ENCODE results near the gene TMEM43.

TMEM43 gene

DNA sequence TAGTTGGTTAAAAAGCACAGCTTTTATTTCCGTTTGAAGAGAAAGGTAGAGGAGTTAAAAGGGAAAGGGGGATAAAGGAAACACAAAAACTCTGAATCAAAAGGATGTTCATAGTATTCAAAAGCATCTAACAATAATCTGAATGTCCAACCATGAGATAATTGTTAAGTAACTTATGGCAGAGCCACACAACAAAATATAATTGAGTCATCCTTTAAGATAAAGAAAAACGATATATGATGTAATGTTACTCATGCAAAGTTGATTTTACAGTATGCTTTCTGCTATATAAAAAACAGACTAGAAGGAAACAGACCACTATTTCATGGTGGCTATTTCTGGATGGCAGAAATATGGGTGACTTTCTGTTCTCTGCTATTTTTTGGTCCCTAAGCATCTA is 49.6 kb downstream of the TMEM43 start:
- no peaks in the 10 kb centered on the region for H3K9me3 ChIP-seq (ENCODE audit: control insufficient read depth, insufficient read depth, low read depth, low read length)
- no peak overlapping the region for H3K27ac ChIP-seq (ENCODE audit: extremely low read depth, low read depth, low read length)
- POLR2A ChIA-PET = interaction anchor here (2.9 kb wide), 1 partner anchor 49 kb away, joined by 10 read pairs; the partner anchor contains the start of genes CHCHD4 and TMEM43
- CTCF ChIA-PET = interaction anchor here (0.9 to 1.2 kb wide), 2 partner anchors 29 to 278 kb away, joined by 3 to 4 read pairs; no protein-coding TSS in a partner anchor
- H3K4me1 ChIP-seq (ENCODE audit: control insufficient read depth, insufficient read depth, low read length) = peaks cover 4% of the 10 kb centered on the region; the same call in 1 of the 2 replicates
- H3K4me3 ChIP-seq (ENCODE audit: low read depth, low read length) = no peak overlapping the region
- H3K36me3 ChIP-seq (ENCODE audit: control insufficient read depth in 2 of 2, insufficient read depth in 1 of 2, low read length in 2 of 2) = peaks cover 19 to 39% of the 10 kb centered on the region in 2 experiments; a peak in 2 of 3 replicates
- TF ChIP-seq, protein P1, sequence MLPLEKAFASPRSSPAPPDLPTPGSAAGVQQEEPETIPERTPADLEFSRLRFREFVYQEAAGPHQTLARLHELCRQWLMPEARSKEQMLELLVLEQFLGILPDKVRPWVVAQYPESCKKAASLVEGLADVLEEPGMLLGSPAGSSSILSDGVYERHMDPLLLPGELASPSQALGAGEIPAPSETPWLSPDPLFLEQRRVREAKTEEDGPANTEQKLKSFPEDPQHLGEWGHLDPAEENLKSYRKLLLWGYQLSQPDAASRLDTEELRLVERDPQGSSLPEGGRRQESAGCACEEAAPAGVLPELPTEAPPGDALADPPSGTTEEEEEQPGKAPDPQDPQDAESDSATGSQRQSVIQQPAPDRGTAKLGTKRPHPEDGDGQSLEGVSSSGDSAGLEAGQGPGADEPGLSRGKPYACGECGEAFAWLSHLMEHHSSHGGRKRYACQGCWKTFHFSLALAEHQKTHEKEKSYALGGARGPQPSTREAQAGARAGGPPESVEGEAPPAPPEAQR (tag by site-specific recombination; IDR thresholded peaks at IDR 0.05) = no peak
- no peak for TF ChIP-seq KLF9 (tag by site-specific recombination; IDR thresholded peaks at IDR 0.05; ENCODE audit: low read depth)
- TF ChIP-seq ZNF629 (tag by site-specific recombination; IDR thresholded peaks at IDR 0.05) = peak; percentile 72
- TF ChIP-seq, protein P2, sequence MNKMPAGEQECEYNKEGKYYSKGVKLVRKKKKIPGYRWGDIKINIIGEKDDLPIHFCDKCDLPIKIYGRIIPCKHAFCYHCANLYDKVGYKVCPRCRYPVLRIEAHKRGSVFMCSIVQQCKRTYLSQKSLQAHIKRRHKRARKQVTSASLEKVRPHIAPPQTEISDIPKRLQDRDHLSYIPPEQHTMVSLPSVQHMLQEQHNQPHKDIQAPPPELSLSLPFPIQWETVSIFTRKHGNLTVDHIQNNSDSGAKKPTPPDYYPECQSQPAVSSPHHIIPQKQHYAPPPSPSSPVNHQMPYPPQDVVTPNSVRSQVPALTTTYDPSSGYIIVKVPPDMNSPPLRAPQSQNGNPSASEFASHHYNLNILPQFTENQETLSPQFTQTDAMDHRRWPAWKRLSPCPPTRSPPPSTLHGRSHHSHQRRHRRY (tag by site-specific recombination; IDR thresholded peaks at IDR 0.05) = no peak
- TF ChIP-seq PRDM1 (tag by site-specific recombination; IDR thresholded peaks at IDR 0.05) = peak; percentile 21; the same call in 1 of the 2 replicates
- no peak for TF ChIP-seq ZNF654 (tag by site-specific recombination; IDR thresholded peaks at IDR 0.05; ENCODE audit: low read depth)
- no peak for TF ChIP-seq ZNF549 (tag by site-specific recombination; IDR thresholded peaks at IDR 0.05)
- no peak for TF ChIP-seq ZNF324 (tag by site-specific recombination; IDR thresholded peaks at IDR 0.05)
- TF ChIP-seq ZNF423 (tag by site-specific recombination; IDR thresholded peaks at IDR 0.05) = no peak
- TF ChIP-seq ZNF624 (tag by site-specific recombination; IDR thresholded peaks at IDR 0.05) = no peak
- no peak for TF ChIP-seq SP2 (tag by site-specific recombination; IDR thresholded peaks at IDR 0.05)
- no peak for TF ChIP-seq SALL2 (tag by site-specific recombination; IDR thresholded peaks at IDR 0.05; ENCODE audit: borderline replicate concordance)
- TF ChIP-seq, protein P3, sequence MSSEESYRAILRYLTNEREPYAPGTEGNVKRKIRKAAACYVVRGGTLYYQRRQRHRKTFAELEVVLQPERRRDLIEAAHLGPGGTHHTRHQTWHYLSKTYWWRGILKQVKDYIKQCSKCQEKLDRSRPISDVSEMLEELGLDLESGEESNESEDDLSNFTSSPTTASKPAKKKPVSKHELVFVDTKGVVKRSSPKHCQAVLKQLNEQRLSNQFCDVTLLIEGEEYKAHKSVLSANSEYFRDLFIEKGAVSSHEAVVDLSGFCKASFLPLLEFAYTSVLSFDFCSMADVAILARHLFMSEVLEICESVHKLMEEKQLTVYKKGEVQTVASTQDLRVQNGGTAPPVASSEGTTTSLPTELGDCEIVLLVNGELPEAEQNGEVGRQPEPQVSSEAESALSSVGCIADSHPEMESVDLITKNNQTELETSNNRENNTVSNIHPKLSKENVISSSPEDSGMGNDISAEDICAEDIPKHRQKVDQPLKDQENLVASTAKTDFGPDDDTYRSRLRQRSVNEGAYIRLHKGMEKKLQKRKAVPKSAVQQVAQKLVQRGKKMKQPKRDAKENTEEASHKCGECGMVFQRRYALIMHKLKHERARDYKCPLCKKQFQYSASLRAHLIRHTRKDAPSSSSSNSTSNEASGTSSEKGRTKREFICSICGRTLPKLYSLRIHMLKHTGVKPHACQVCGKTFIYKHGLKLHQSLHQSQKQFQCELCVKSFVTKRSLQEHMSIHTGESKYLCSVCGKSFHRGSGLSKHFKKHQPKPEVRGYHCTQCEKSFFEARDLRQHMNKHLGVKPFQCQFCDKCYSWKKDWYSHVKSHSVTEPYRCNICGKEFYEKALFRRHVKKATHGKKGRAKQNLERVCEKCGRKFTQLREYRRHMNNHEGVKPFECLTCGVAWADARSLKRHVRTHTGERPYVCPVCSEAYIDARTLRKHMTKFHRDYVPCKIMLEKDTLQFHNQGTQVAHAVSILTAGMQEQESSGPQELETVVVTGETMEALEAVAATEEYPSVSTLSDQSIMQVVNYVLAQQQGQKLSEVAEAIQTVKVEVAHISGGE (tag by site-specific recombination; conservative IDR thresholded peaks at IDR 0.05; ENCODE audit: low read depth) = no peak
- TF ChIP-seq, protein P4, sequence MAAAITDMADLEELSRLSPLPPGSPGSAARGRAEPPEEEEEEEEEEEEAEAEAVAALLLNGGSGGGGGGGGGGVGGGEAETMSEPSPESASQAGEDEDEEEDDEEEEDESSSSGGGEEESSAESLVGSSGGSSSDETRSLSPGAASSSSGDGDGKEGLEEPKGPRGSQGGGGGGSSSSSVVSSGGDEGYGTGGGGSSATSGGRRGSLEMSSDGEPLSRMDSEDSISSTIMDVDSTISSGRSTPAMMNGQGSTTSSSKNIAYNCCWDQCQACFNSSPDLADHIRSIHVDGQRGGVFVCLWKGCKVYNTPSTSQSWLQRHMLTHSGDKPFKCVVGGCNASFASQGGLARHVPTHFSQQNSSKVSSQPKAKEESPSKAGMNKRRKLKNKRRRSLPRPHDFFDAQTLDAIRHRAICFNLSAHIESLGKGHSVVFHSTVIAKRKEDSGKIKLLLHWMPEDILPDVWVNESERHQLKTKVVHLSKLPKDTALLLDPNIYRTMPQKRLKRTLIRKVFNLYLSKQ (tag by site-specific recombination; IDR thresholded peaks at IDR 0.05; ENCODE audit: borderline replicate concordance) = no peak
- no peak for TF ChIP-seq HOXA7 (CRISPR knock-in tag; IDR thresholded peaks at IDR 0.05; ENCODE audit: borderline replicate concordance)
- TF ChIP-seq, protein P5, sequence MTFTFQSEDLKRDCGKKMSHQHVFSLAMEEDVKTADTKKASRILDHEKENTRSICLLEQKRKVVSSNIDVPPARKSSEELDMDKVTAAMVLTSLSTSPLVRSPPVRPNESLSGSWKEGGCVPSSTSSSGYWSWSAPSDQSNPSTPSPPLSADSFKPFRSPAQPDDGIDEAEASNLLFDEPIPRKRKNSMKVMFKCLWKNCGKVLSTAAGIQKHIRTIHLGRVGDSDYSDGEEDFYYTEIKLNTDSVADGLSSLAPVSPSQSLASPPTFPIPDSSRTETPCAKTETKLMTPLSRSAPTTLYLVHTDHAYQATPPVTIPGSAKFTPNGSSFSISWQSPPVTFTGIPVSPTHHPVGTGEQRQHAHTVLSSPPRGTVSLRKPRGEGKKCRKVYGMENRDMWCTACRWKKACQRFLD (tag by site-specific recombination; IDR thresholded peaks at IDR 0.05) = no peak
- TF ChIP-seq, protein P6, sequence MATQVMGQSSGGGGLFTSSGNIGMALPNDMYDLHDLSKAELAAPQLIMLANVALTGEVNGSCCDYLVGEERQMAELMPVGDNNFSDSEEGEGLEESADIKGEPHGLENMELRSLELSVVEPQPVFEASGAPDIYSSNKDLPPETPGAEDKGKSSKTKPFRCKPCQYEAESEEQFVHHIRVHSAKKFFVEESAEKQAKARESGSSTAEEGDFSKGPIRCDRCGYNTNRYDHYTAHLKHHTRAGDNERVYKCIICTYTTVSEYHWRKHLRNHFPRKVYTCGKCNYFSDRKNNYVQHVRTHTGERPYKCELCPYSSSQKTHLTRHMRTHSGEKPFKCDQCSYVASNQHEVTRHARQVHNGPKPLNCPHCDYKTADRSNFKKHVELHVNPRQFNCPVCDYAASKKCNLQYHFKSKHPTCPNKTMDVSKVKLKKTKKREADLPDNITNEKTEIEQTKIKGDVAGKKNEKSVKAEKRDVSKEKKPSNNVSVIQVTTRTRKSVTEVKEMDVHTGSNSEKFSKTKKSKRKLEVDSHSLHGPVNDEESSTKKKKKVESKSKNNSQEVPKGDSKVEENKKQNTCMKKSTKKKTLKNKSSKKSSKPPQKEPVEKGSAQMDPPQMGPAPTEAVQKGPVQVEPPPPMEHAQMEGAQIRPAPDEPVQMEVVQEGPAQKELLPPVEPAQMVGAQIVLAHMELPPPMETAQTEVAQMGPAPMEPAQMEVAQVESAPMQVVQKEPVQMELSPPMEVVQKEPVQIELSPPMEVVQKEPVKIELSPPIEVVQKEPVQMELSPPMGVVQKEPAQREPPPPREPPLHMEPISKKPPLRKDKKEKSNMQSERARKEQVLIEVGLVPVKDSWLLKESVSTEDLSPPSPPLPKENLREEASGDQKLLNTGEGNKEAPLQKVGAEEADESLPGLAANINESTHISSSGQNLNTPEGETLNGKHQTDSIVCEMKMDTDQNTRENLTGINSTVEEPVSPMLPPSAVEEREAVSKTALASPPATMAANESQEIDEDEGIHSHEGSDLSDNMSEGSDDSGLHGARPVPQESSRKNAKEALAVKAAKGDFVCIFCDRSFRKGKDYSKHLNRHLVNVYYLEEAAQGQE (tag by site-specific recombination; IDR thresholded peaks at IDR 0.05) = no peak
- TF ChIP-seq, protein P7, sequence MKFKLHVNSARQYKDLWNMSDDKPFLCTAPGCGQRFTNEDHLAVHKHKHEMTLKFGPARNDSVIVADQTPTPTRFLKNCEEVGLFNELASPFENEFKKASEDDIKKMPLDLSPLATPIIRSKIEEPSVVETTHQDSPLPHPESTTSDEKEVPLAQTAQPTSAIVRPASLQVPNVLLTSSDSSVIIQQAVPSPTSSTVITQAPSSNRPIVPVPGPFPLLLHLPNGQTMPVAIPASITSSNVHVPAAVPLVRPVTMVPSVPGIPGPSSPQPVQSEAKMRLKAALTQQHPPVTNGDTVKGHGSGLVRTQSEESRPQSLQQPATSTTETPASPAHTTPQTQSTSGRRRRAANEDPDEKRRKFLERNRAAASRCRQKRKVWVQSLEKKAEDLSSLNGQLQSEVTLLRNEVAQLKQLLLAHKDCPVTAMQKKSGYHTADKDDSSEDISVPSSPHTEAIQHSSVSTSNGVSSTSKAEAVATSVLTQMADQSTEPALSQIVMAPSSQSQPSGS (tag by site-specific recombination; IDR thresholded peaks at IDR 0.05; ENCODE audit: low read depth) = peak; percentile 88
- TF ChIP-seq, protein P8, sequence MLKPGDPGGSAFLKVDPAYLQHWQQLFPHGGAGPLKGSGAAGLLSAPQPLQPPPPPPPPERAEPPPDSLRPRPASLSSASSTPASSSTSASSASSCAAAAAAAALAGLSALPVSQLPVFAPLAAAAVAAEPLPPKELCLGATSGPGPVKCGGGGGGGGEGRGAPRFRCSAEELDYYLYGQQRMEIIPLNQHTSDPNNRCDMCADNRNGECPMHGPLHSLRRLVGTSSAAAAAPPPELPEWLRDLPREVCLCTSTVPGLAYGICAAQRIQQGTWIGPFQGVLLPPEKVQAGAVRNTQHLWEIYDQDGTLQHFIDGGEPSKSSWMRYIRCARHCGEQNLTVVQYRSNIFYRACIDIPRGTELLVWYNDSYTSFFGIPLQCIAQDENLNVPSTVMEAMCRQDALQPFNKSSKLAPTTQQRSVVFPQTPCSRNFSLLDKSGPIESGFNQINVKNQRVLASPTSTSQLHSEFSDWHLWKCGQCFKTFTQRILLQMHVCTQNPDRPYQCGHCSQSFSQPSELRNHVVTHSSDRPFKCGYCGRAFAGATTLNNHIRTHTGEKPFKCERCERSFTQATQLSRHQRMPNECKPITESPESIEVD (tag by site-specific recombination; IDR thresholded peaks at IDR 0.05) = peak; percentile 83
- TF ChIP-seq YY1 (tag by site-specific recombination; IDR thresholded peaks at IDR 0.05) = no peak
- no peak for TF ChIP-seq ZNF24 (tag by site-specific recombination; IDR thresholded peaks at IDR 0.05)
- no peak for TF ChIP-seq ZNF266 (tag by site-specific recombination; IDR thresholded peaks at IDR 0.05; ENCODE audit: low read depth)
